Natural killer cell treated with Interleukin-12 subunit alpha and Interleukin-12 subunit beta and Interleukin-15 and Interleukin-18, amount 100 ng/mL, for 72 hours (primary cell): Measurements from ENCODE around the gene ZNF740. TPM values are rescaled to one million over a fixed set of nuclear protein-coding genes. Genes with fewer than 3 reads are reported as not detected.

Source experiments
- ATAC-seq, 2 donors: fragments of 150-1000 bp; cut with Tn5 transposase in 1 of 2; sonication (Bioruptor Pico), chemical (Tn5 transposase) in 1 of 2; 2 replicates each; pipeline ENCODE4 v1.10.0; 2021
- DNase-seq: peaks from one replicate; pipeline ENCODE4 v3.0.0; 2022; ENCODE audit warnings: low spot score
- H3K27ac Mint-ChIP-seq, 2 donors: 1 replicate in 1 of 2; 2 replicates in 1 of 2; pipeline ENCODE4 v1.8.0; 2022; ENCODE audit warnings: mixed read lengths in 2 of 2, mild to moderate bottlenecking in 1 of 2, moderate library complexity in 1 of 2
- H3K27me3 Mint-ChIP-seq, 2 donors: 1 replicate in 1 of 2; 2 replicates in 1 of 2; pipeline ENCODE4 v1.8.0; 2022; ENCODE audit warnings: mixed read lengths in 2 of 2
- H3K36me3 Mint-ChIP-seq: one replicate; pipeline ENCODE4 v1.8.0; 2022; ENCODE audit warnings: mixed read lengths
- H3K4me1 Mint-ChIP-seq, 2 donors: 1 replicate in 1 of 2; 2 replicates in 1 of 2; pipeline ENCODE4 v1.8.0; 2022; ENCODE audit warnings: low read depth in 2 of 2, mixed read lengths in 2 of 2, mild to moderate bottlenecking in 1 of 2
- H3K4me3 Mint-ChIP-seq: one replicate; pipeline ENCODE4 v1.8.0; 2022; ENCODE audit warnings: mixed read lengths
- H3K9me3 Mint-ChIP-seq: 2 replicates; pipeline ENCODE4 v1.8.0; 2022; ENCODE audit warnings: mixed read lengths
- total RNA-seq, 2 donors: library from RNA; stranded (reverse); gene quantifications; one replicate each; pipeline ENCODE4 v1.2.3, GENCODE V29; 2022

The ZNF740 gene
- 10 to 100 TPM; 34.6 to 53.1 TPM for total RNA-seq

DNA sequence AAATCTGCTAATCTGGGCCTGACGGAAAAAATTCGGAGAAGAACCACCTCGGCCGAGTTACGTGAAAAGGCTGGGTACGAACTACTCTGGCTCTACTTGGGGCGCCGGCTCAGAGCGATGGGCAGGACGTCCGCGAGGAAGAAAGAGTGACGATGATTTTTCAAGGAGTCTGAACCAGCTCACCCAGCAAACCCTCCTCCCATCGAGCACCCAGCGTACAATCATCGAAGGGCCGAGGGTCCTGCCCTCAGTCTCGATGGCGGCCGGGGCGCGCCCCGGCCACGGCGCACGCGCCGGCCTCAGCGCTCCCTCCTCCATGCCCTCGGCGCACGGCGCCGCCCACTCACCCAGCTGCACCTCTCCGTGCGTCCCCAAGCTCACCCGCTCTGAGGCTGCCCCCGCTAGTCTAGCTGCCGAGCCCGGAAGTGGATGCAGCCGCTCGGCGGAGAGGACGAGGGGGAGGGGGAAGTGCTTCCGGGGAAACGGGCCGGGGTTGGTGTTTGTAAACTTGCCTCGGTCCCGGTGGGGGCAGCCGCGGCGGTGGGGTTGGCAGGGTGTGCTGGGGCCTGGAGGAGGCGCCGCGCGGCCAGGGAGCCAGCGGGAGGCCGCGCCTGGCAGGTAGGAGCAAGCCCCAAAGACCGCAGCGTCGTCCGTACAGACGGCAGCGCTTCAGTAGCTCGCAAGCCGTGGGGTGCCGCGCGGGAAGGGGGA, at the start of gene ZNF740, which contains the start of gene CSAD:
Gene ZNF740, plus strand, starts transcription at position 503 of the 711 bp plus-strand sequence. CDS start 1,262 bp downstream, outside the sequence.
Gene CSAD, minus strand, starts transcription at position 706 of the 711 bp plus-strand sequence. CDS start 7,455 bp downstream, outside the sequence.
- Mint-ChIP-seq H3K36me3 (peaks cover 17% of the 10 kb centered on the region), H3K27ac (peak within 1 kb of the TSS; percentile 90 to 97), H3K9me3 (no peaks in the 10 kb centered on the region), H3K4me1 (peaks cover 47 to 49% of the 10 kb centered on the region in 2 donors), H3K4me3 (peak within 1 kb of the TSS; percentile 96), H3K27me3 (no peaks in the 10 kb centered on the region)
- ATAC-seq (peak; percentile 98 to 99), DNase-seq (peak; percentile 99)

DNA sequence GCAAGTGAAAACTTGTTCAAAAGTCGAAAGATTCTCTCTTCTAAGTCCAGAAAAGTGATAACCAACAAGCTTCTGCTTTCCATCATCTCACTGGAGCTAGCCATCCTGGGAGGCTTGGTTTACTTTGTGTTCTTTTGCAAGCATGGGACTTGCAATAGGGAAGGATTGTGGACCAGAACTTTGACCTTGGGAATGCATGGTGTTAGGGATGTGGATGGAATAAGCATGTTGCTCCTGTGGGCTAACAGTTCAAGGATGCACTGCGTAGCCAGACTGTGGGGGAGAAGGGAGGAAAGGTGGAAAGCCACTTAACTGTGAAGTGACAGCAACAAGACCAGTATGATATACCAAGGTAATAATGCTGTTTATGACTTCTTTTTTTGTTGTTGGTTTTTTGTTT, 48.7 kb upstream of the ZNF740 start:
- no peaks in the 10 kb centered on the region for H3K36me3 Mint-ChIP-seq
- H3K27ac Mint-ChIP-seq: no peak overlapping the region
- no peaks in the 10 kb centered on the region for H3K4me1 Mint-ChIP-seq
- ATAC-seq (no peak), DNase-seq (no peak)
- H3K4me3 Mint-ChIP-seq: no peak overlapping the region
- H3K9me3 Mint-ChIP-seq: no peaks in the 10 kb centered on the region
- peaks cover 15 to 30% of the 10 kb centered on the region in 2 donors for H3K27me3 Mint-ChIP-seq

DNA sequence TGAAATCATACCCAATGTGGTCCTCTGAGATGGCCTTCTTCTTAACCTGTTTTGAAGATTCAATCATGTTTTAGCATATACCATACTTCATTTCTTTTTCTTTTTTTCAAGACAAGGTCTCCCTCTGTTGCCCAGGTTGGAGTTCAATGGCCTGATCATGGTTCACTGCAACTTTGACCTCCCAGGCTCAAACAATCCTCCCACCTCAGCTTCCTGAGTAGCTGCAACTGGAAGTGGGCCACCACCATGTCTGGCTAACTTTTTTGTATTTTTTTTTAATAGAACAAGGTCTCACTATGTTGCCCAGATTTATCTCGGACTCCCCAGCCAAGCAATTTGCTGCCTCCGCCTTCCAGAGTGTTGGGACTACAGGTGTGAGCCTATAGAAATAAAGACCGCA, 46.8 kb upstream of the ZNF740 start:
- Mint-ChIP-seq H3K4me3 (no peak overlapping the region), H3K27ac (no peak overlapping the region), H3K27me3 (peaks cover 9 to 22% of the 10 kb centered on the region in 2 donors), H3K4me1 (no peaks in the 10 kb centered on the region), H3K9me3 (no peaks in the 10 kb centered on the region), H3K36me3 (peaks cover 9% of the 10 kb centered on the region)
- no peak for ATAC-seq
- no peak for DNase-seq

- Mint-ChIP-seq H3K9me3 (no peaks in the 10 kb centered on the region), H3K4me1 (no peaks in the 10 kb centered on the region), H3K4me3 (no peak overlapping the region), H3K27me3 (no peaks in the 10 kb centered on the region), H3K27ac (no peak overlapping the region), H3K36me3 (no peaks in the 10 kb centered on the region)
- ATAC-seq (no peak), DNase-seq (no peak)
These were observed 37.2 kb upstream of the ZNF740 start for GRCh38 chr12:53143355-53143754.

- Mint-ChIP-seq H3K27me3 (no peaks in the 10 kb centered on the region), H3K4me3 (no peak overlapping the region), H3K4me1 (no peaks in the 10 kb centered on the region), H3K9me3 (no peaks in the 10 kb centered on the region), H3K27ac (no peak overlapping the region), H3K36me3 (no peaks in the 10 kb centered on the region)
- no peak for ATAC-seq
- DNase-seq: no peak
These were observed 34.9 kb upstream of the ZNF740 start for GRCh38 chr12:53145383-53146260.

DNA sequence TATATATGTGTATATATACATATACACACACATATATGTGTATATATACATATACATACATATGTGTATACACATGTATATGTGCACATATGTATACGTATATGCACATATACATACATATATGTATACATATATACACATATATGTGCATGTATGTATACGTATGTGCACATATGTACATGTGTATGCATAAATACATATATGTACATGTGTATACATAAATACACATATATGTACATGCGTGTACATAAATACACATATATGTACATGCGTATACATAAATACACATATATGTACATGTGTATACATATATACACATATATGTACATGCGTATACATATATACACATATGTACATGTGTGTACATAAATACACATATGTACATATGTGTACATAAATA, 33.3 kb upstream of the ZNF740 start:
- Mint-ChIP-seq H3K27ac (no peak overlapping the region), H3K9me3 (no peaks in the 10 kb centered on the region), H3K4me3 (no peak overlapping the region), H3K27me3 (no peaks in the 10 kb centered on the region), H3K4me1 (no peaks in the 10 kb centered on the region), H3K36me3 (no peaks in the 10 kb centered on the region)
- ATAC-seq (no peak), DNase-seq (no peak)

DNA sequence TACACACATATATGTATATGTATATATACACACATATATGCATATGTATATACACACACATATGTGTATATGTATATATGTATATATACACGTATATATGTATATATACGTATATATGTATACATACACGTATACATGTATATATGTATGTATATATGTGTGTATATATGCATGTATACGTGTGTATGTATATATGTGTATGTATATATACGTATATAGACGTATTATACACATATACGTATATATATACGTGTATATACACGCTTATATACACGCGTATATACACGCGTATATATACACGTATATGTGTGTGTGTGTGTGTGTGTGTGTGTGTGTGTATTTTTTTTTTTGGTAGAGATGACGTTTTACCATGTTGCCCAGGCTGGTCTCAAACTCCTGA, 32.9 kb upstream of the ZNF740 start:
- Mint-ChIP-seq H3K4me3 (no peak overlapping the region), H3K27ac (no peak overlapping the region), H3K36me3 (no peaks in the 10 kb centered on the region), H3K4me1 (no peaks in the 10 kb centered on the region), H3K27me3 (no peaks in the 10 kb centered on the region), H3K9me3 (no peaks in the 10 kb centered on the region)
- ATAC-seq (no peak), DNase-seq (no peak)

DNA sequence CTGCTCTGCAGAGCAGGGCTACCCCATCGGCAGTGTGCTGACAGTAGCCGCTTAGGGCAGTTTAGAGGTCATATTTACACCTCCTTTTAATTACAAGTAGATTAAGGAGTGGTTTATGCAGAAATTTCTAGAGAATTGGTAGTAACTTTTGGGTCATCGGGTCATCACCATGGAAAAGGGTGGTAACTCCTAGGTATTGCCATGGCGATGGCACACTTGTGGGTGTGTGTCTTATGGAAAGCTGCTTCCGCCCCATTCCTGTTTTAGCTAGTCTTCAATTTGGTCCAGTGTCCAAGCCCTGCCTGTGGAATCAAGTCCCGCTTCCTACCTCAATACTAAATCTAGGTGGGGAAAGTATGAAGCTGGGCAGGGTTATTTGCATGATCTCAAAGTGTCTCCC, 29.5 kb upstream of the ZNF740 start:
- no peaks in the 10 kb centered on the region for H3K27me3 Mint-ChIP-seq
- no peak for ATAC-seq
- no peak overlapping the region for H3K27ac Mint-ChIP-seq
- no peaks in the 10 kb centered on the region for H3K36me3 Mint-ChIP-seq
- no peaks in the 10 kb centered on the region for H3K9me3 Mint-ChIP-seq
- no peak overlapping the region for H3K4me3 Mint-ChIP-seq
- DNase-seq: no peak
- no peaks in the 10 kb centered on the region for H3K4me1 Mint-ChIP-seq

DNA sequence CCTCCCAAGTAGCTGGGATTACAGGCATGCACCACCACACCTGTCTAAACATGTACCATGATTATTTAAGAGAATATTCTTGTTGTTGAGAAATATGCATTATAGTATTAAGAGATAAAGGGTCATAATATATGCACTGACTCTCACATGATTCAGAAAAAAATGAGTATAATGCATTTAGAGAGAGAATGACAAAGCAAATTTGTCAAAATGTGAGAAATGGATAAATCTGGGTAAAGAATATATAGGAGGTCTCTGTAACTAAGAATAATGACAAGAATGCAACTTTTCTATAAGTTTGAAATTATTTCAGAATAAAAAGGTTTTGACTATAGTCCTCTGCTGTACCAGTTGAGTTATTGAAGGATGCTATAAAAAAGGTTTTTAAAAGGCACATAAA, 28.1 kb upstream of the ZNF740 start:
- Mint-ChIP-seq H3K36me3 (no peaks in the 10 kb centered on the region), H3K4me3 (no peak overlapping the region), H3K27ac (no peak overlapping the region), H3K27me3 (no peaks in the 10 kb centered on the region), H3K4me1 (no peaks in the 10 kb centered on the region), H3K9me3 (no peaks in the 10 kb centered on the region)
- no peak for DNase-seq
- no peak for ATAC-seq

- Mint-ChIP-seq H3K27me3 (no peaks in the 10 kb centered on the region), H3K4me3 (no peak overlapping the region), H3K36me3 (no peaks in the 10 kb centered on the region), H3K4me1 (peaks cover 8% of the 10 kb centered on the region in 2 donors), H3K27ac (peak overlapping the region; percentile 13 to 86), H3K9me3 (no peaks in the 10 kb centered on the region)
- DNase-seq (peak; percentile 79), ATAC-seq (peak; percentile 92 to 93)
These were observed 21.2 kb upstream of the ZNF740 start for GRCh38 chr12:53159195-53159839.

DNA sequence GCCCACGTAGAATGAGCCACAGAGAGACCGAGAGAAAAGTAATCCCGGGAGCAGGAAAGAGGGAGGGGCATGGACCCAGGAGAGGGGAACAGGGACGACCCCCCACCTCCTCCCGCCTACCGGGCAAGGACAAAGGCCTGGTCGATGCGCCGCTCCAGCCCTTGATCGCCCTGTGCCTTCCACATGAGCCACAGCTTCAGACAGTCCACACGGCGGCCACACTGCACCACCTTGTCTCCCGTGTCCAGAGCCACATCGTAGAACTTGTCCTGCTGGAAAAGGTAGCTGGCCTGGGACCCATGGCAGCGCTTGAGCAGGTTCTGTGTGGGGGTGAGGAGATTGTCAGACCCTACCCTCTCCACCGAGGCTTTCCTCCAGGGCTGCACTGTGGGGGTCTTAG, 20.5 kb upstream of the ZNF740 start:
- no peaks in the 10 kb centered on the region for H3K36me3 Mint-ChIP-seq
- no peak for ATAC-seq
- peak overlapping the region in 1 of 2 donors; percentile 86 for H3K27ac Mint-ChIP-seq
- peaks cover 8% of the 10 kb centered on the region in 2 donors for H3K4me1 Mint-ChIP-seq
- no peaks in the 10 kb centered on the region for H3K27me3 Mint-ChIP-seq
- DNase-seq: no peak
- no peaks in the 10 kb centered on the region for H3K9me3 Mint-ChIP-seq
- H3K4me3 Mint-ChIP-seq: no peak overlapping the region

DNA sequence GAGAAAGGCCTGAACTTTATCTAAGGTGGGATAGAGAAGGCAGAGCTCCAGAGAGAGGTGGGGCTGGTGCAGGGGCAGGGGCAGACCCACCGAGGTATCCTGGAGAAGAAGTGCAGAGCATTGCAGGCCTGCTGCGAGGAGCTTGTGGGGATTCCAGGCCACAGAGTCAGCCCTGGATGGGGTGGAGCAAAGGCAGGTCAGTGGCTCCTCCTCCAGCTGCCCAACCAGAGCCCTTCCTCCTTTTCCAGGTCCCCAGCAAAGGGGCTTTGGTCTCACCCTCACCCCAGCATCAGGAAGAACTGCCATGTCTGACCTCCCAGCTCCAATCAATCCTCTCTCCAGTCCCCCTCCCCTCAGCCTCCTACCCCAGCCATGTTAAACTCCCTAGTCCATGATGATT, 19.8 kb upstream of the ZNF740 start:
- H3K27me3 Mint-ChIP-seq: no peaks in the 10 kb centered on the region
- DNase-seq (no peak), ATAC-seq (no peak)
- H3K9me3 Mint-ChIP-seq: no peaks in the 10 kb centered on the region
- no peaks in the 10 kb centered on the region for H3K36me3 Mint-ChIP-seq
- H3K4me1 Mint-ChIP-seq: peaks cover 8% of the 10 kb centered on the region in 2 donors
- no peak overlapping the region for H3K4me3 Mint-ChIP-seq
- H3K27ac Mint-ChIP-seq: no peak overlapping the region

DNA sequence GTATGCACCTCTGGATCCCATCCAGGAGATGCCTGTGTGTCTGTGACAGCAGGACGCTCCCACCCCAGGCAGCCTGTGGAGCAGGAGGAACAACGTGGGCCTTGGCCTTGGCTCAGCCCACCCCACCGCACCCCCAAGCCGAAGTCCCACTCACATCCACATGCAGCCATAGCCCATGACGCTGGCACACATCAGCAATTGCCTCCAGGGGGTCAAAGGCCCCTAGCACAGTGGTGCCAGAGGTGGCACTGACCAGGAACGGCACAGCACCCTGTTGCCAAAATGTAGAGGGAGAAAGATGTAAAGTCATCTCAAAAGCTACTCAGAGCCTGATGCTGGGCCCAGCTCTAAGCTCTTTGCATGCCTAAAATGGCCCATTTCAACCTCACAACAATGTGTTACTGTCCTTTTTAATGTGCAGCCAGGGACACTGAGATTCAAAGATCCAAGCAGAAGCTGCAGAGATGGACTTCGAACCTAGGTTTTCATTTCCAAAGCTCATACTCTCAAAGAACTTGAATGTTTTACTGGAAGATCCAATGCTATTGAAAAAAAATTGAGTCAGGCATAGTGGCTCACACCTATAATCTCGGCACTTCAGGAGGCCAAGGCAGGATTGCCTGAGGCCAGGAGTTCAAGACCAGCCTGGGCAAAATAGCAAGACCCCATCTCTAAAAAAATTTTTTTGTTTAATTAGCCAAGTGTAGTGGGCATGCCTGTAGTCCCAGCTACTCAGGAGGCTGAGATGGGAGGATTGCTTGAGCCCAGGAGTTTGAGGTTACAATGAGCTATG, 19.2 kb upstream of the ZNF740 start:
- Mint-ChIP-seq H3K4me1 (peaks cover 8% of the 10 kb centered on the region in 2 donors), H3K27me3 (no peaks in the 10 kb centered on the region), H3K27ac (no peak overlapping the region), H3K36me3 (no peaks in the 10 kb centered on the region), H3K9me3 (no peaks in the 10 kb centered on the region), H3K4me3 (no peak overlapping the region)
- no peak for DNase-seq
- ATAC-seq: no peak
